K562 (cell line): ENCODE results near the gene PELI2. TPM values are rescaled to one million over a fixed set of nuclear protein-coding genes. Genes with fewer than 3 reads are reported as not detected.

Source experiments
- ATAC-seq: fragments of 200-7000 bp; cut with Tn5 transposase; 3 replicates; pipeline ENCODE4 v1.9.1; 2020; ENCODE audit warnings: moderate library complexity
- BruUV-seq: library from RNA; stranded (reverse); fragments of 400-500 nt; replicated peaks from 2 replicates; lab custom pipeline; 2021; lab: Mats Ljungman, UMichigan
- CTCF ChIA-PET: fragments of 300-600 bp; formaldehyde crosslinking; extraction: SDS; loops from one replicate; lab custom pipeline; 2021; ENCODE audit warnings: low intra/inter-chr PET ratio; lab: Yijun Ruan, JAX
- POLR2A ChIA-PET: fragments of 300-600, 350-650 bp; sonication (Branson Sonifier 250); formaldehyde crosslinking; extraction: SDS; loops from one replicate; lab custom pipeline; 2021; ENCODE audit warnings: antibody characterized with exemption, inconsistent platforms; lab: Yijun Ruan, JAX
- DNase-seq, 4 experiments: peaks; one replicate each; pipeline versions ENCODE4 v3.0.0 to v3.0.0-alpha.2; 2011 to 2018; ENCODE audit warnings: low spot score in 3 of 4, mixed read lengths in 3 of 4; ENCODE audit errors: extremely low read depth in 1 of 4
- FAIRE-seq: peaks from 2 replicates; lab custom pipeline; 2011; peaks lifted over from hg19 to GRCh38; lab: Jason Lieb, UNC
- H2AFZ ChIP-seq: 2 replicates; pipeline ENCODE4 v1.6.0; 2011; ENCODE audit warnings: low read depth, low read length, control low read depth, inconsistent platforms
- H3K27ac ChIP-seq: fragments of 200-600 bp; 3 replicates; pipeline ENCODE4 v1.8.0; 2011; ENCODE audit warnings: low read depth, mild to moderate bottlenecking, control low read depth, inconsistent platforms, low read length, moderate library complexity, mixed read lengths; ENCODE audit errors: extremely low read depth
- H3K27me3 ChIP-seq, 2 experiments: fragments of 300-600 bp in 1 of 2; 2 replicates in 1 of 2; 3 replicates in 1 of 2; pipeline versions ENCODE4 v1.6.0 to v1.8.0; 2011; ENCODE audit warnings: inconsistent platforms in 2 of 2, low read length in 2 of 2, mild to moderate bottlenecking in 1 of 2, mixed read lengths in 1 of 2, moderate library complexity in 1 of 2; ENCODE audit not compliant: control insufficient read depth in 2 of 2, insufficient read depth in 2 of 2
- H3K36me3 ChIP-seq: fragments of 300-600 bp; 3 replicates; pipeline ENCODE4 v1.8.0; 2011; ENCODE audit warnings: mild to moderate bottlenecking, low read length, inconsistent platforms; ENCODE audit not compliant: control insufficient read depth, insufficient read depth
- H3K4me1 ChIP-seq, 2 experiments: fragments of 200-600 bp in 1 of 2; replicated peaks in 1 of 2; 2 replicates in 1 of 2; 3 replicates in 1 of 2; pipeline versions ENCODE4 v1.5.1 to v1.8.0; 2011; ENCODE audit warnings: inconsistent platforms in 2 of 2, low read length in 2 of 2, mild to moderate bottlenecking in 1 of 2, mixed read lengths in 1 of 2, moderate library complexity in 1 of 2; ENCODE audit not compliant: control insufficient read depth in 2 of 2, insufficient read depth in 2 of 2
- H3K4me2 ChIP-seq: 2 replicates; pipeline ENCODE4 v1.6.1; 2011; ENCODE audit warnings: low read length, control low read depth, inconsistent platforms, mixed read lengths; ENCODE audit not compliant: insufficient read depth
- H3K4me3 ChIP-seq: fragments of 200-600 bp; sonication (generic), shearing (Covaris generic); 2 replicates; pipeline ENCODE4 v1.5.1; 2016; ENCODE audit warnings: control low read depth, inconsistent platforms
- H3K79me2 ChIP-seq: fragments of 200-600 bp; 3 replicates; pipeline ENCODE4 v1.8.0; 2011; ENCODE audit warnings: low read length, inconsistent platforms; ENCODE audit not compliant: control insufficient read depth, insufficient read depth
- H3K9ac ChIP-seq, 2 experiments: 2 replicates each; pipeline versions ENCODE4 v1.6.0 to v1.6.1; 2011; ENCODE audit warnings: low read depth in 2 of 2, low read length in 2 of 2, control low read depth in 1 of 2, inconsistent platforms in 1 of 2, mild to moderate bottlenecking in 1 of 2, mixed read lengths in 1 of 2; ENCODE audit not compliant: insufficient read depth in 1 of 2
- H3K9me1 ChIP-seq: one replicate; pipeline ENCODE4 v1.6.0; 2011; ENCODE audit warnings: inconsistent platforms, mild to moderate bottlenecking, low read length, moderate library complexity; ENCODE audit not compliant: control insufficient read depth, insufficient read depth
- H3K9me3 ChIP-seq: replicated peaks from 2 replicates; pipeline ENCODE4 v1.5.1; 2011; ENCODE audit warnings: low read depth, low read length, inconsistent platforms; ENCODE audit not compliant: control insufficient read depth, insufficient read depth
- H4K20me1 ChIP-seq: replicated peaks from 2 replicates; pipeline ENCODE4 v1.6.1; 2011; ENCODE audit warnings: low read length, inconsistent platforms, mixed read lengths; ENCODE audit not compliant: control insufficient read depth, insufficient read depth
- CUX1 ChIP-seq: fragments of 200-800 bp; sonication (Bioruptor generic); IDR thresholded peaks from 2 replicates; pipeline ENCODE4 v1.6.1; 2016; ENCODE audit warnings: missing genetic modification characterization, missing compliant biosample characterization
- ERF ChIP-seq: fragments of 450-650 bp; formaldehyde crosslinking; IDR thresholded peaks from 2 replicates; pipeline ENCODE4 v1.4.0; 2020; ENCODE audit warnings: mild to moderate bottlenecking, mixed read lengths
- HNRNPLL ChIP-seq: fragments of 200-400 bp; formaldehyde crosslinking; IDR thresholded peaks from 2 replicates; pipeline ENCODE4 v1.6.1; 2017; ENCODE audit warnings: low read length, low read depth, mild to moderate bottlenecking; ENCODE audit not compliant: poor library complexity, severe bottlenecking
- MAFG ChIP-seq: fragments of 450-650 bp; conservative IDR thresholded peaks from 2 replicates; pipeline ENCODE4 v1.6.1; 2016; ENCODE audit warnings: missing genetic modification characterization, missing compliant biosample characterization
- NFE2 ChIP-seq: IDR thresholded peaks from 2 replicates; pipeline ENCODE4 v1.6.1; 2014; ENCODE audit warnings: antibody characterized with exemption, low read depth
- SP1 ChIP-seq: sonication (generic); formaldehyde crosslinking; IDR thresholded peaks from 2 replicates; pipeline ENCODE4 v1.8.1; 2022; ENCODE audit warnings: mild to moderate bottlenecking, missing genetic modification reagents
- WGBS: fragments of 100-300 bp; shearing (Covaris generic); methylation state at CpG from one replicate; pipeline ENCODE4 v1.1.6; 2016; ENCODE audit warnings: low coverage, mixed read lengths; ENCODE audit not compliant: insufficient coverage; ENCODE audit errors: missing lambda C conversion rate; 5-methylcytosine and 5-hydroxymethylcytosine counted together
- in situ Hi-C: fragments of 300-500 bp; cut with MboI; formaldehyde crosslinking; loops from 4 replicates; pipeline ENCODE4 v1.15.0; 2018; ENCODE audit warnings: inconsistent platforms, mixed read lengths
- intact Hi-C: fragments of 100-400 bp; cut with micrococcal nuclease; formaldehyde crosslinking; loops from 2 replicates; pipeline ENCODE4 v1.14.2; 2022
- polyA plus RNA-seq, 8 experiments: library from polyadenylated mRNA; depleted of rRNA in 4 of 8; stranded (reverse) in 5 of 8; unstranded in 3 of 8; fragments of >200 nt; fragmentation: Nextera tagmentation in 2 of 8; fragmentation: Illumina TruSeq in 1 of 8; extraction: Ambion mirVana in 2 of 8; extraction: Trizol in 1 of 8; gene quantifications; 2 replicates each; pipeline versions ENCODE4 v1.2.1 to v1.2.3, GENCODE V29; 2011 to 2014; ENCODE audit warnings: inconsistent platforms in 1 of 8, missing spikeins in 1 of 8
- total RNA-seq, 7 experiments: library from RNA; depleted of rRNA in 6 of 7; stranded (reverse); fragments of >200 nt in 6 of 7; fragmentation: Illumina TruSeq in 2 of 7; extraction: Trizol in 2 of 7; gene quantifications; 2 replicates each; pipeline versions ENCODE4 v1.2.1 to v1.2.3, GENCODE V29; 2011 to 2021; ENCODE audit warnings: low replicate concordance in 1 of 7

PELI2 gene
- total and polyA plus RNA-seq, 9 of the 15 experiments (the other 6 are each of a cell fraction or from before 2014, with no cell fraction given) = 0.20 to 1.5 (median 0.44) TPM

- no peaks in the 10 kb centered on the region for H3K9me1 ChIP-seq
- no peak overlapping the region for H3K27ac ChIP-seq
- H2AFZ ChIP-seq = no peak overlapping the region
- 27% methylated on average over 1 of the region's 1 CpG for WGBS
- no peak overlapping the region for H3K4me3 ChIP-seq
- no TSS peak for BruUV-seq
- TF ChIP-seq ERF (CRISPR knock-in tag) (no peak), SP1 (CRISPR knock-in tag) (no peak), HNRNPLL (no peak)
- no peaks in the 10 kb centered on the region for H3K36me3 ChIP-seq
- no peak overlapping the region for H3K9ac ChIP-seq
- no peaks in the 10 kb centered on the region; a peak in 1 of 5 replicates for H3K27me3 ChIP-seq
- no peaks in the 10 kb centered on the region for H4K20me1 ChIP-seq
- no peak overlapping the region for H3K4me2 ChIP-seq
- ATAC-seq = no peak
- POLR2A ChIA-PET = no interaction called here
- no peak for FAIRE-seq
- H3K9me3 ChIP-seq = no peaks in the 10 kb centered on the region; the same call in 1 of the 2 replicates
- intact Hi-C loops (no loop called here), in situ Hi-C loops (no loop called here)
- H3K4me1 ChIP-seq = no peaks in the 10 kb centered on the region
- DNase-seq = no peak
- CTCF ChIA-PET = no interaction called here
- H3K79me2 ChIP-seq = no peaks in the 10 kb centered on the region
Observed at GRCh38 chr14:56161658-56162057, 43.4 kb downstream of the PELI2 start.

GRCh38 chr14:56162476-56162875, 44.3 kb downstream of the PELI2 start:
- ATAC-seq = no peak

More at GRCh38 chr14:56162476-56162875, 44.3 kb downstream of the PELI2 start:
- intact Hi-C loops (no loop called here), in situ Hi-C loops (no loop called here)
- Histone ChIP-seq H3K4me1 (no peaks in the 10 kb centered on the region), H3K9me3 (no peaks in the 10 kb centered on the region; the same call in 1 of the 2 replicates), H3K36me3 (no peaks in the 10 kb centered on the region), H3K27me3 (no peaks in the 10 kb centered on the region; a peak in 1 of 5 replicates), H3K9me1 (no peaks in the 10 kb centered on the region), H3K79me2 (no peaks in the 10 kb centered on the region), H2AFZ (no peak overlapping the region), H3K9ac (no peak overlapping the region), H3K4me3 (no peak overlapping the region), H4K20me1 (no peaks in the 10 kb centered on the region), H3K27ac (no peak overlapping the region), H3K4me2 (no peak overlapping the region)
- no peak for DNase-seq
- TF ChIP-seq NFE2 = 0 out of 2 replicates have a peak, but pooled peaks have one; percentile 5
- no peak for TF ChIP-seq CUX1 (CRISPR knock-in tag)
- TF ChIP-seq MAFG (tag) = peak; percentile 25; the same call in 1 of the 2 replicates
- 22% methylated on average over 2 of the region's 2 CpGs for WGBS
- ChIA-PET CTCF (no interaction called here), POLR2A (no interaction called here)
- FAIRE-seq = no peak
- no TSS peak for BruUV-seq
